T-helper 1 cell (primary cell): ENCODE measurements around the gene IL1RAPL2.

Experiments
- DNase-seq, 5 donors: peaks; one replicate each; pipeline ENCODE4 v3.0.0-alpha.2; 2012 to 2020

The IL1RAPL2 gene

GRCh38 chrX:105475801-105476200 lies 909.8 kb downstream of the IL1RAPL2 start:
- no peak for DNase-seq

GRCh38 chrX:105477351-105477750 lies 911.4 kb downstream of the IL1RAPL2 start:
- no peak for DNase-seq

GRCh38 chrX:105480646-105481310 lies 914.8 kb downstream of the IL1RAPL2 start:
- DNase-seq: no peak

GRCh38 chrX:105483011-105483410 lies 917.0 kb downstream of the IL1RAPL2 start:
- DNase-seq: no peak

GRCh38 chrX:105488716-105489115 lies 922.7 kb downstream of the IL1RAPL2 start:
- no peak for DNase-seq

GRCh38 chrX:105495376-105495775 lies 929.4 kb downstream of the IL1RAPL2 start:
- DNase-seq: no peak

- no peak for DNase-seq
Measured at GRCh38 chrX:105502336-105502735, 936.3 kb downstream of the IL1RAPL2 start.

- no peak for DNase-seq
Measured at GRCh38 chrX:105515561-105515960, 949.6 kb downstream of the IL1RAPL2 start.

- DNase-seq: no peak
Measured at GRCh38 chrX:105526431-105526830, 960.4 kb downstream of the IL1RAPL2 start.

- no peak for DNase-seq
Measured at GRCh38 chrX:105527759-105528158, 961.8 kb downstream of the IL1RAPL2 start.

GRCh38 chrX:105533951-105534350 lies 968.0 kb downstream of the IL1RAPL2 start:
- DNase-seq: no peak

- no peak for DNase-seq
Measured at GRCh38 chrX:105543283-105543682, 977.3 kb downstream of the IL1RAPL2 start.

GRCh38 chrX:105550043-105550663 lies 984.2 kb downstream of the IL1RAPL2 start:
- DNase-seq: no peak

- no peak for DNase-seq
Measured at GRCh38 chrX:105552395-105552794, 986.4 kb downstream of the IL1RAPL2 start.

- DNase-seq: no peak
Measured at GRCh38 chrX:105553118-105553517, 987.1 kb downstream of the IL1RAPL2 start.

GRCh38 chrX:105564501-105564900 lies 998.5 kb downstream of the IL1RAPL2 start:
- no peak for DNase-seq

GRCh38 chrX:105565856-105566255 lies 999.9 kb downstream of the IL1RAPL2 start:
- no peak for DNase-seq

GRCh38 chrX:105567082-105567481 lies 1001.1 kb downstream of the IL1RAPL2 start:
- DNase-seq: no peak

GRCh38 chrX:105608745-105609144 lies 1042.7 kb downstream of the IL1RAPL2 start:
- DNase-seq: no peak

GRCh38 chrX:105609530-105609929 lies 1043.5 kb downstream of the IL1RAPL2 start:
- DNase-seq: no peak

- DNase-seq: no peak
Measured at GRCh38 chrX:105610411-105610810, 1044.4 kb downstream of the IL1RAPL2 start.

GRCh38 chrX:105618393-105619101 lies 1052.5 kb downstream of the IL1RAPL2 start:
- no peak for DNase-seq

- no peak for DNase-seq
Measured at GRCh38 chrX:105634180-105634579, 1068.2 kb downstream of the IL1RAPL2 start.

GRCh38 chrX:105635794-105636193 lies 1069.8 kb downstream of the IL1RAPL2 start:
- no peak for DNase-seq
